ELF-1 (cell line): ENCODE measurements around the gene ENTPD3.

Experiments used
- DNase-seq: peaks from one replicate; pipeline ENCODE4 v3.0.0-alpha.2; 2016; ENCODE audit warnings: low read depth, low spot score

Gene ENTPD3

GRCh38 chr3:40404591-40405198 is 17.7 kb downstream of the ENTPD3 start:
- DNase-seq: no peak

GRCh38 chr3:40407007-40407406 is 20.0 kb downstream of the ENTPD3 start:
- no peak for DNase-seq

- DNase-seq: no peak
Measured at GRCh38 chr3:40407611-40408010, 20.6 kb downstream of the ENTPD3 start.

GRCh38 chr3:40414270-40414669 is 27.3 kb downstream of the ENTPD3 start:
- no peak for DNase-seq

- no peak for DNase-seq
Measured at GRCh38 chr3:40417845-40418543, 31.0 kb downstream of the ENTPD3 start.

- no peak for DNase-seq
Measured at GRCh38 chr3:40422861-40423260, 35.9 kb downstream of the ENTPD3 start.

- DNase-seq: peak; percentile 2
Measured at GRCh38 chr3:40427045-40427669, 40.2 kb downstream of the ENTPD3 start.

GRCh38 chr3:40432793-40433192 is 45.8 kb downstream of the ENTPD3 start:
- DNase-seq: no peak

GRCh38 chr3:40437889-40438288 is 50.9 kb downstream of the ENTPD3 start:
- DNase-seq: no peak

- DNase-seq: no peak
Measured at GRCh38 chr3:40445062-40445461, 58.1 kb downstream of the ENTPD3 start.

GRCh38 chr3:40445880-40446279 is 58.9 kb downstream of the ENTPD3 start:
- DNase-seq: no peak

GRCh38 chr3:40450438-40450837 is 63.5 kb downstream of the ENTPD3 start:
- no peak for DNase-seq

- no peak for DNase-seq
Measured at GRCh38 chr3:40451551-40451950, 64.6 kb downstream of the ENTPD3 start.

GRCh38 chr3:40452057-40452456 is 65.1 kb downstream of the ENTPD3 start:
- no peak for DNase-seq

GRCh38 chr3:40452562-40452875 is 65.5 kb downstream of the ENTPD3 start:
- no peak for DNase-seq

GRCh38 chr3:40452876-40453730 is 66.1 kb downstream of the ENTPD3 start:
- DNase-seq: peak; percentile 100

- DNase-seq: no peak
Measured at GRCh38 chr3:40453933-40454332, 66.9 kb downstream of the ENTPD3 start.

GRCh38 chr3:40455328-40455727 is 68.3 kb downstream of the ENTPD3 start:
- no peak for DNase-seq

- DNase-seq: peak; percentile 15
Measured at GRCh38 chr3:40456279-40456939, 69.4 kb downstream of the ENTPD3 start.

- peak; percentile 95 for DNase-seq
Measured at GRCh38 chr3:40456940-40457823, 70.2 kb downstream of the ENTPD3 start, which contains the start of gene RPL14. Gene RPL14, plus strand, starts transcription at chr3:40457339. Its CDS starts 133 bp downstream, at chr3:40457472.

GRCh38 chr3:40458473-40458872 is 71.5 kb downstream of the ENTPD3 start:
- DNase-seq: no peak
